ENCODE data around the gene AGK.
"Not testable (repeated sequence)": the region's sequence is repeated elsewhere in the genome, so short reads cannot be mapped to it uniquely, and the experiment has no call there.

Gene AGK

GRCh38 chr7:141557360-141557759 lies 6.2 kb downstream of the AGK start:
- H3K9me3 ChIP-seq (ENCODE audit: insufficient read depth, low read length) = no peaks in the 10 kb centered on the region
- H3K27me3 ChIP-seq (ENCODE audit: insufficient read depth, insufficient read length) = no peaks in the 10 kb centered on the region
- H3K4me3 ChIP-seq (ENCODE audit: insufficient read length, low read depth) = no peak overlapping the region
- DNase-seq (ENCODE audit: low read depth, low spot score) = no peak
- no peak overlapping the region for H3K9ac ChIP-seq (ENCODE audit: insufficient read length, low read depth)
- TF ChIP-seq YY1 (IDR thresholded peaks at IDR 0.05; ENCODE audit: insufficient read depth, insufficient read length) = no peak
- no peak for TF ChIP-seq SUZ12 (IDR thresholded peaks at IDR 0.05; ENCODE audit: extremely low read depth, insufficient read depth, insufficient read length)
- no peak for TF ChIP-seq ZNF274 (IDR thresholded peaks at IDR 0.05; ENCODE audit: low read depth, low read length)
- no peaks in the 10 kb centered on the region for H3K4me1 ChIP-seq (ENCODE audit: insufficient read depth, insufficient read length)
- peaks cover 29% of the 10 kb centered on the region for H3K36me3 ChIP-seq (ENCODE audit: insufficient read depth, insufficient read length, low read length)

- not testable (repeated sequence) for H3K4me3 ChIP-seq (ENCODE audit: insufficient read length, low read depth); H3K9ac ChIP-seq (ENCODE audit: insufficient read length, low read depth); H3K4me1 ChIP-seq (ENCODE audit: insufficient read depth, insufficient read length); DNase-seq (ENCODE audit: low read depth, low spot score); H3K9me3 ChIP-seq (ENCODE audit: insufficient read depth, low read length); H3K27me3 ChIP-seq (ENCODE audit: insufficient read depth, insufficient read length)
- H3K36me3 ChIP-seq (ENCODE audit: insufficient read depth, insufficient read length, low read length) = peaks cover 27% of the 10 kb centered on the region
Observed at GRCh38 chr7:141557831-141558531, 6.8 kb downstream of the AGK start.

GRCh38 chr7:141558544-141559183 lies 7.5 kb downstream of the AGK start:
- TF ChIP-seq SUZ12 (IDR thresholded peaks at IDR 0.05; ENCODE audit: extremely low read depth, insufficient read depth, insufficient read length) (no peak), YY1 (IDR thresholded peaks at IDR 0.05; ENCODE audit: insufficient read depth, insufficient read length) (no peak), ZNF274 (IDR thresholded peaks at IDR 0.05; ENCODE audit: low read depth, low read length) (no peak)
- Histone ChIP-seq H3K36me3 (ENCODE audit: insufficient read depth, insufficient read length, low read length) (peaks cover 23% of the 10 kb centered on the region), H3K4me3 (ENCODE audit: insufficient read length, low read depth) (no peak overlapping the region), H3K4me1 (ENCODE audit: insufficient read depth, insufficient read length) (peaks cover 2% of the 10 kb centered on the region), H3K9me3 (ENCODE audit: insufficient read depth, low read length) (no peaks in the 10 kb centered on the region), H3K27me3 (ENCODE audit: insufficient read depth, insufficient read length) (no peaks in the 10 kb centered on the region), H3K9ac (ENCODE audit: insufficient read length, low read depth) (no peak overlapping the region)
- no peak for DNase-seq (ENCODE audit: low read depth, low spot score)

- no peak overlapping the region for H3K9ac ChIP-seq (ENCODE audit: insufficient read length, low read depth)
- H3K36me3 ChIP-seq (ENCODE audit: insufficient read depth, insufficient read length, low read length) = peaks cover 25% of the 10 kb centered on the region
- TF ChIP-seq YY1 (IDR thresholded peaks at IDR 0.05; ENCODE audit: insufficient read depth, insufficient read length) (no peak), SUZ12 (IDR thresholded peaks at IDR 0.05; ENCODE audit: extremely low read depth, insufficient read depth, insufficient read length) (no peak), ZNF274 (IDR thresholded peaks at IDR 0.05; ENCODE audit: low read depth, low read length) (no peak)
- peaks cover 2% of the 10 kb centered on the region for H3K4me1 ChIP-seq (ENCODE audit: insufficient read depth, insufficient read length)
- no peak for DNase-seq (ENCODE audit: low read depth, low spot score)
- H3K27me3 ChIP-seq (ENCODE audit: insufficient read depth, insufficient read length) = no peaks in the 10 kb centered on the region
- H3K9me3 ChIP-seq (ENCODE audit: insufficient read depth, low read length) = no peaks in the 10 kb centered on the region
- H3K4me3 ChIP-seq (ENCODE audit: insufficient read length, low read depth) = no peak overlapping the region
Observed at GRCh38 chr7:141559961-141560360, 8.8 kb downstream of the AGK start.

- TF ChIP-seq SUZ12 (IDR thresholded peaks at IDR 0.05; ENCODE audit: extremely low read depth, insufficient read depth, insufficient read length) (no peak), YY1 (IDR thresholded peaks at IDR 0.05; ENCODE audit: insufficient read depth, insufficient read length) (no peak), ZNF274 (IDR thresholded peaks at IDR 0.05; ENCODE audit: low read depth, low read length) (no peak)
- H3K4me1 ChIP-seq (ENCODE audit: insufficient read depth, insufficient read length) = peaks cover 2% of the 10 kb centered on the region
- no peak overlapping the region for H3K4me3 ChIP-seq (ENCODE audit: insufficient read length, low read depth)
- no peak overlapping the region for H3K9ac ChIP-seq (ENCODE audit: insufficient read length, low read depth)
- no peaks in the 10 kb centered on the region for H3K9me3 ChIP-seq (ENCODE audit: insufficient read depth, low read length)
- DNase-seq (ENCODE audit: low read depth, low spot score) = no peak
- no peaks in the 10 kb centered on the region for H3K27me3 ChIP-seq (ENCODE audit: insufficient read depth, insufficient read length)
- H3K36me3 ChIP-seq (ENCODE audit: insufficient read depth, insufficient read length, low read length) = peaks cover 27% of the 10 kb centered on the region
Observed at GRCh38 chr7:141562036-141562435, 10.8 kb downstream of the AGK start.

- peaks cover 2% of the 10 kb centered on the region for H3K4me1 ChIP-seq (ENCODE audit: insufficient read depth, insufficient read length)
- H3K4me3 ChIP-seq (ENCODE audit: insufficient read length, low read depth) = no peak overlapping the region
- no peaks in the 10 kb centered on the region for H3K9me3 ChIP-seq (ENCODE audit: insufficient read depth, low read length)
- DNase-seq (ENCODE audit: low read depth, low spot score) = no peak
- H3K9ac ChIP-seq (ENCODE audit: insufficient read length, low read depth) = no peak overlapping the region
- H3K27me3 ChIP-seq (ENCODE audit: insufficient read depth, insufficient read length) = no peaks in the 10 kb centered on the region
- H3K36me3 ChIP-seq (ENCODE audit: insufficient read depth, insufficient read length, low read length) = peaks cover 24% of the 10 kb centered on the region
- TF ChIP-seq ZNF274 (IDR thresholded peaks at IDR 0.05; ENCODE audit: low read depth, low read length) (no peak), SUZ12 (IDR thresholded peaks at IDR 0.05; ENCODE audit: extremely low read depth, insufficient read depth, insufficient read length) (no peak), YY1 (IDR thresholded peaks at IDR 0.05; ENCODE audit: insufficient read depth, insufficient read length) (no peak)
Observed at GRCh38 chr7:141562543-141562942, 11.3 kb downstream of the AGK start.

GRCh38 chr7:141562972-141563371 lies 11.8 kb downstream of the AGK start:
- Histone ChIP-seq H3K9ac (ENCODE audit: insufficient read length, low read depth) (no peak overlapping the region), H3K9me3 (ENCODE audit: insufficient read depth, low read length) (no peaks in the 10 kb centered on the region), H3K27me3 (ENCODE audit: insufficient read depth, insufficient read length) (no peaks in the 10 kb centered on the region), H3K36me3 (ENCODE audit: insufficient read depth, insufficient read length, low read length) (peaks cover 28% of the 10 kb centered on the region), H3K4me3 (ENCODE audit: insufficient read length, low read depth) (no peak overlapping the region), H3K4me1 (ENCODE audit: insufficient read depth, insufficient read length) (peaks cover 2% of the 10 kb centered on the region)
- DNase-seq (ENCODE audit: low read depth, low spot score) = no peak
- no peak for TF ChIP-seq ZNF274 (IDR thresholded peaks at IDR 0.05; ENCODE audit: low read depth, low read length)
- no peak for TF ChIP-seq YY1 (IDR thresholded peaks at IDR 0.05; ENCODE audit: insufficient read depth, insufficient read length)
- no peak for TF ChIP-seq SUZ12 (IDR thresholded peaks at IDR 0.05; ENCODE audit: extremely low read depth, insufficient read depth, insufficient read length)
